ENCODE measurements around the gene MET. TPM values are rescaled to one million over a fixed set of nuclear protein-coding genes. Genes with fewer than 3 reads are reported as not detected.
A peak's percentile ranks its signal among the peaks of the same experiment; 100 is the strongest.

Gene MET
- 7.5 and 24.1 TPM in 2 replicates for total RNA-seq (ENCODE audit: low replicate concordance)

DNA sequence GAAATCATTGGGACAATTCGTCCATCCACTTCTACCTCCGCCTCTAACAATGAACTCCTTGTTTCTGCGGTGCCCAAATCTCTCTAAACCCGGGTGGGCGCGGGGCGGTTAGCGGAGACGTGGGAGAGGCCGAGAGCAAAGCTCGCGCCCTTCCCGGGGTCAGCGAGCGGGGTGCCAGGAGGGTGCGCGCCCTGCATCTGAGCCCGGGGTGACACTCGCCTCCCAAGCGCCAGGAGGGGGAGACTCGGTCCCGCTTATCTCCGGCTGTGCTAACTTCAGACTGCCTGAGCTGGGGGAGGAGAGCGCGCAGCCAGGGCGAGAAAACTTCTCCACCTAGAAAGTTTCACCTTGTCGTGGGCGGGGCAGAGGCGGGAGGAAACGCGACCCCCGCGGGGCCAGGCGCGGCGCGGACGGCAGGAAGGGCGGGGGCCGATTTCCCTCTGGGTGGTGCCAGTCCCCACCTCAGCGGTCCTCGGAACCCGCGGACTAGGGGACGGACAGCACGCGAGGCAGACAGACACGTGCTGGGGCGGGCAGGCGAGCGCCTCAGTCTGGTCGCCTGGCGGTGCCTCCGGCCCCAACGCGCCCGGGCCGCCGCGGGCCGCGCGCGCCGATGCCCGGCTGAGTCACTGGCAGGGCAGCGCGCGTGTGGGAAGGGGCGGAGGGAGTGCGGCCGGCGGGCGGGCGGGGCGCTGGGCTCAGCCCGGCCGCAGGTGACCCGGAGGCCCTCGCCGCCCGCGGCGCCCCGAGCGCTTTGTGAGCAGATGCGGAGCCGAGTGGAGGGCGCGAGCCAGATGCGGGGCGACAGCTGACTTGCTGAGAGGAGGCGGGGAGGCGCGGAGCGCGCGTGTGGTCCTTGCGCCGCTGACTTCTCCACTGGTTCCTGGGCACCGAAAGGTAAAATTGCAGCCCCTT is at the start of gene MET:
Gene MET (plus strand): TSS at position 516 of the 915 bp plus-strand sequence. CDS start 26,889 bp downstream, outside the sequence.
- peak; percentile 77 for DNase-seq (ENCODE audit: low read depth)
- peak within 1 kb of the TSS; percentile 84 for H3K4me3 ChIP-seq (ENCODE audit: low read depth, low read length)
- peak; percentile 77 for TF ChIP-seq CTCF (IDR thresholded peaks at IDR 0.05; ENCODE audit: insufficient read depth, low read length)

GRCh38 chr7:116626886-116627285 is 45.1 kb upstream of the MET start:
- no peak for DNase-seq (ENCODE audit: low read depth)

DNA sequence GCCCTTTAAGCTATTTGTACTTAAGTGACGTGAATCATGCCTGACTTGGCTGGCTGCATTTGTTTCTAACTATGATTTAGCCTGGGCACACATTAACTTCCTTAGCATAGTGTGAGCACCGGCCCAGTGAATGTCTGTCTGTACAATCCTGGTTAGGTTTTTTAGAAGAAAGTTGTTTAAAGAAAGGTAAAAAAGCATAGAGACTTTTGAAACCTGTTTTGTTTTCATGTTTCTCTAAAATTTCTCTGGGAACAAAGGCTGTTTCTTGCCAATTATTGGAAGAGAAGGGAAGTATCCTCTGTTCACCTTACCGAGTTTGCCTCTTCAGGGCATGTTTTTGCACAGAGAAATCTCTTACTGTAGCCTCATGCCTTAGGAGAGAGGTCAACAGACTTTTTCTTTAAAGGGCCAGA is 42.9 kb upstream of the MET start:
- DNase-seq (ENCODE audit: low read depth) = peak; percentile 68
- TF ChIP-seq CTCF (IDR thresholded peaks at IDR 0.05; ENCODE audit: insufficient read depth, low read length) = no peak
- H3K4me3 ChIP-seq (ENCODE audit: low read depth, low read length) = no peak overlapping the region

More at GRCh38 chr7:116626886-116627285, 45.1 kb upstream of the MET start:
- TF ChIP-seq CTCF (IDR thresholded peaks at IDR 0.05; ENCODE audit: insufficient read depth, low read length) = no peak
- no peak overlapping the region for H3K4me3 ChIP-seq (ENCODE audit: low read depth, low read length)

DNA sequence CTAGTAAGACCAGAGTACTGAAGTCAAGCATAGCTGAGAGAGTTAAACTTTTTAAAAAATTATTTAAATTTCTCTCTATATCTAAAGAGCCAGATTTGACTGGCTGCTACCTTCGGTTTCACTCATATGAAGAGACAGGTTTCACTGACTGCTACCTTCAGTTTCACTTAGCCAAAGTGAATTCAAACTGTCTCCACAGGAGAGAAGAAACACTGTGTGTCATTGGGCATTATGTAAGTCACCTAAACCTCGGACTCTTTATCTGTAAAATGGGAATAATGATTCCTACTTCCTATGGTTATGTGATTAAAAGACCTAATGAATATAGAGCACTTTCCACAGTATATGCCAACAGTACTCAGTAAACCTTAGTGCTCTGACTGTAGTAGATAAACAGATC is 41.6 kb upstream of the MET start:
- DNase-seq (ENCODE audit: low read depth) = no peak
- no peak overlapping the region for H3K4me3 ChIP-seq (ENCODE audit: low read depth, low read length)
- TF ChIP-seq CTCF (IDR thresholded peaks at IDR 0.05; ENCODE audit: insufficient read depth, low read length) = no peak

- DNase-seq (ENCODE audit: low read depth) = peak; percentile 96
- no peak overlapping the region for H3K4me3 ChIP-seq (ENCODE audit: low read depth, low read length)
- TF ChIP-seq CTCF (IDR thresholded peaks at IDR 0.05; ENCODE audit: insufficient read depth, low read length) = no peak
Observed at GRCh38 chr7:116630932-116631671, 40.9 kb upstream of the MET start.

DNA sequence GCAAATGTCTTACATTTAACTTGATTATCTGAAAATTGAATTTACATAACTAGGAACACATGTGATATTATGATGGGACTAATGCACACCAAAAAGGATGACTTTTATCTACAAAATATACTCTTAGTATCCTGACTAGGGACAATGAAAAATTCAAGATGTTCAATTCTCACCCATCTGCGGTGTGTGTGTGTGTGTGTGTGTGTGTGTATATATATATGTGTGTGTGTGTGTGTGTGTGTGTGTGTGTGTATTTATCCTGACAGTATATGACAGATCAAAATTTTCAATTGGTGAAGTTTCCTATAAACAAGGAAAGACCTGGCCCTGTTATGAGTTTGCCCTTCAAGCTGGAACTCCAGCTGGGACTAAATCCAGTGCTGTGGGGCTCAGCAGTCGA is 40.3 kb upstream of the MET start:
- DNase-seq (ENCODE audit: low read depth) = no peak

More for the DNA sequence above, 40.3 kb upstream of the MET start:
- TF ChIP-seq CTCF (IDR thresholded peaks at IDR 0.05; ENCODE audit: insufficient read depth, low read length) = no peak
- H3K4me3 ChIP-seq (ENCODE audit: low read depth, low read length) = no peak overlapping the region
